Fibroblast of pulmonary artery (primary cell): ENCODE results near the gene TPPP.

ENCODE experiments used
- DNase-seq: peaks from one replicate; pipeline ENCODE4 v3.0.0-alpha.2; 2010; ENCODE audit warnings: low read depth
- H3K4me3 ChIP-seq: replicated peaks from 2 replicates; pipeline ENCODE4 v1.5.1; 2011; ENCODE audit warnings: low read depth, mild to moderate bottlenecking, control low read depth, low read length, moderate library complexity
- CTCF ChIP-seq: IDR thresholded peaks from 2 replicates; pipeline ENCODE4 v1.5.1; 2011; ENCODE audit warnings: mild to moderate bottlenecking, control low read depth, low read length, inconsistent platforms; ENCODE audit errors: missing control alignments

Gene TPPP

DNA sequence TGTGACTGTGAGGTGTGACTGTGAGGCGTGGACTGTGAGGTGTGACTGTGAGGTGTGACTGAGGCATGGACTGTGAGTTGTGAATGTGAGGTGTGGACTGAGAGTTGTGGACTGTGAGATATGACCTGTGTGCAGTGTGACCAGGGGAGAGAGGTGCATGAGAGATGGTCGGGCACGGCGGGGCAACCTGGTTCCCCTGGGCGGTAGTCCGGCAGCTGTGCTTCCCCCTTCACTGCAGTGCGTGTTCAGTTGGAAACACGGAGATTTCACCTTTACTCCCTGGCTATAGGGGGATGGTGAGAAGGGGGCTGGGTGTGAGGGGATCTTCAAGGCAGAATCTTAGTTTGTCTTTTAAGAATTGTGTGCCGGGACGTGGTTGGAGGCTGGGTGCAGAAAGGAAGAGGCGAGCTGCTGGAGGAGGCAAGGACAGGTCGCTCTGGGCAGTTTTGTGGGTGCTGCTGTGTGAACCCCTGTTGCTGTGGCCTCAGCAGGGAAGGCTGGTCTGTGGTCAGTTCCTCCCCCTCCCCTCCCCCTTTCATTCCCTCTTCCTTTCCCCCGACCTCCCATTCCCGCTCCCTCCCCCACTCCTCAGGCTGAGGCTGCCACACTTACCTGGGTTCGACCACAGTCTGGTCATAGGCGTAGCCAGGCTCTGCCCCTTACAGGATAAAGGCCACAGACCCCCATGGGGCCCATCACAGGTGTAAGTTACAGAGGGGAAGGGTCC lies 41.7 kb downstream of the TPPP start:
- no peak for TF ChIP-seq CTCF
- DNase-seq, result no peak
- no peak overlapping the region for H3K4me3 ChIP-seq

GRCh38 chr5:647727-648126 lies 45.4 kb downstream of the TPPP start:
- TF ChIP-seq CTCF, result no peak

GRCh38 chr5:647311-647710 lies 45.8 kb downstream of the TPPP start:
- H3K4me3 ChIP-seq, result no peak overlapping the region
- no peak for DNase-seq
- TF ChIP-seq CTCF, result no peak

More at GRCh38 chr5:647727-648126, 45.4 kb downstream of the TPPP start:
- no peak overlapping the region for H3K4me3 ChIP-seq
- no peak for DNase-seq

DNA sequence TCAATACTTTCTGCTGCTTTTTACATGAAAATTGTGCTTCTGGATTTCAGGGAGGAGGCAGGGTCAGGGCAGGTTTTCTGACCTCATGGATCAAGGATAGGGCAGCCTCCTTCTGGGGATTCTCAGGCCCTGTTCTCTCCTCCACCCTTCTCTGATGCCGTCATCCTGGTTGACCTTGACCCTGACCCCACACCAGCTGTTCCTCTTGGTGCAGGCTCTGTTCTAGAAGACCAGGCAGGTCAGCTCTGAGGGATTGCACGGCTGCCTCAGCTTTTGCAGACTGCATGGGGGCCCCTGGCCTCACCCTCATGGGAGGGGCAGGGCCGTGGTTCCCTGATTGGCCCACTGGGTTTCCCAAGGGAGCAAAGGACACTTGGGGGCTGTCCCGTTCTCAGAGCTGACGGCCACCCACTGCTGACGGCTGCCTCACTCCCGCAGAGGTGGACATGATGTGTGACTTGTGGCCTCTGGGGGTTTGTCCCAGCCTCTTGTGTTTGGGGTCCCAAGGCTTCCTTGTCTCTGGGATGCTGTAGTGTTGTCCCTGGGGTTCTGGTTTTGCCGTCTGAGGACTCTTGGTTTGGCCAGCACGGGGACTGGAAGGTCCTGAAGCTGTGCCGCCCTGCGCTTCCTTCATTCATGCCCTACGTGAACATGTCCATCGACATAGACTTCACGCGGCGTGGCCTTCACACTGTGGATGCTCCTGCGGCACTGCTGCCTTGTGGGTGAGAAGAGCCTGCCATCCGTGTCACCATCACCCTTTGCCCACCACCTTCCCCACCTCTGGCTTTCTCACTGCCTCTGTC lies 46.6 kb downstream of the TPPP start:
- TF ChIP-seq CTCF, result no peak
- H3K4me3 ChIP-seq, result no peak overlapping the region
- DNase-seq, result no peak

- no peak overlapping the region for H3K4me3 ChIP-seq
- no peak for TF ChIP-seq CTCF
- no peak for DNase-seq
Measured at GRCh38 chr5:645421-645820, 47.7 kb downstream of the TPPP start.

GRCh38 chr5:644971-645370 lies 48.2 kb downstream of the TPPP start:
- H3K4me3 ChIP-seq, result no peak overlapping the region
- no peak for TF ChIP-seq CTCF
- DNase-seq, result no peak

DNA sequence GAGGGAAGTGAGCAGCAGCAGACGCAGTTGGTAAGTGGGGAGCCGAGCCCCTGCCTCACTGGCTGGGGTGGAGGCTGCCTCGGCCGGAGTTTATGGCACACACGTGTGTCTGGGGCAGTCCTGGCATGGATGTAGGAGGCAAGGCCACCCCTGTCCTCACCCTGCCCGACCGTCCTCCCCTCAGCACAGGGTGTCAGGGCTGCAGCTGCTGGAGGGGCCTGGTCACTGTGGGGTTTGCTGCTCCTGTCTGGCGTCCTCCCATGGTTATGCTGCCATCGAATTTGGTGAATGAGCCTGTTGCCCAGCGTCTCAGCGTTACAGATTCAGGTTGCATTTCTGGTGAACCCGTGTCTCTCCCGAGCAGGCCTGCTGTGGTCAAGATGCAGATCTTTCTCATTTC lies 48.6 kb downstream of the TPPP start:
- no peak overlapping the region for H3K4me3 ChIP-seq
- TF ChIP-seq CTCF, result no peak
- DNase-seq, result no peak
